ENCODE data around the gene ARID4B.

- TF ChIP-seq, protein P1, sequence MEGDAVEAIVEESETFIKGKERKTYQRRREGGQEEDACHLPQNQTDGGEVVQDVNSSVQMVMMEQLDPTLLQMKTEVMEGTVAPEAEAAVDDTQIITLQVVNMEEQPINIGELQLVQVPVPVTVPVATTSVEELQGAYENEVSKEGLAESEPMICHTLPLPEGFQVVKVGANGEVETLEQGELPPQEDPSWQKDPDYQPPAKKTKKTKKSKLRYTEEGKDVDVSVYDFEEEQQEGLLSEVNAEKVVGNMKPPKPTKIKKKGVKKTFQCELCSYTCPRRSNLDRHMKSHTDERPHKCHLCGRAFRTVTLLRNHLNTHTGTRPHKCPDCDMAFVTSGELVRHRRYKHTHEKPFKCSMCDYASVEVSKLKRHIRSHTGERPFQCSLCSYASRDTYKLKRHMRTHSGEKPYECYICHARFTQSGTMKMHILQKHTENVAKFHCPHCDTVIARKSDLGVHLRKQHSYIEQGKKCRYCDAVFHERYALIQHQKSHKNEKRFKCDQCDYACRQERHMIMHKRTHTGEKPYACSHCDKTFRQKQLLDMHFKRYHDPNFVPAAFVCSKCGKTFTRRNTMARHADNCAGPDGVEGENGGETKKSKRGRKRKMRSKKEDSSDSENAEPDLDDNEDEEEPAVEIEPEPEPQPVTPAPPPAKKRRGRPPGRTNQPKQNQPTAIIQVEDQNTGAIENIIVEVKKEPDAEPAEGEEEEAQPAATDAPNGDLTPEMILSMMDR (conservative IDR thresholded peaks at IDR 0.05; ENCODE audit: low read length) = peak; percentile 96
- no peak for TF ChIP-seq EZH2phosphoT487 (IDR thresholded peaks at IDR 0.05; ENCODE audit: borderline replicate concordance)
Observed at GRCh38 chr1:235253219-235253962, 74.6 kb downstream of the ARID4B start.

Data from Loucy (cell line).